Endothelial cell of umbilical vein (primary cell): ENCODE data around the gene CTBP1. TPM values are rescaled to one million over a fixed set of nuclear protein-coding genes. Genes with fewer than 3 reads are reported as not detected.

Experiments used
- BruUV-seq: library from RNA; stranded (reverse); fragments of 400-500 nt; replicated peaks from 2 replicates; lab custom pipeline; 2021; lab: Mats Ljungman, UMichigan
- CTCF ChIA-PET: fragments of 300-600, 350-600 bp; sonication (Branson Sonifier 250); formaldehyde crosslinking; loops from one replicate; lab custom pipeline; 2021; ENCODE audit warnings: antibody characterized with exemption, inconsistent platforms; lab: Charles Lee
- POLR2A ChIA-PET: fragments of 300-600, 350-600 bp; sonication (Branson Sonifier 250); formaldehyde crosslinking; loops from one replicate; lab custom pipeline; 2021; ENCODE audit warnings: antibody characterized with exemption, inconsistent platforms; lab: Charles Lee
- DNase-seq: peaks from one replicate; pipeline ENCODE4 v3.0.0-alpha.2; 2011; ENCODE audit warnings: low read depth, low spot score
- FAIRE-seq: peaks from 2 replicates; lab custom pipeline; 2011; peaks lifted over from hg19 to GRCh38; lab: Jason Lieb, UNC
- H2AFZ ChIP-seq: 2 replicates; pipeline ENCODE4 v1.6.0; 2012; ENCODE audit warnings: low read depth, low read length, control low read depth, inconsistent platforms
- H3K27ac ChIP-seq: 2 replicates; pipeline ENCODE4 v1.5.1; 2011; ENCODE audit warnings: low read depth, mild to moderate bottlenecking, control low read depth, low read length, moderate library complexity; ENCODE audit not compliant: insufficient read depth
- H3K27me3 ChIP-seq, 2 experiments: 2 replicates each; pipeline versions ENCODE4 v1.6.0 to v1.6.1; 2011; ENCODE audit warnings: low read length in 2 of 2, mixed read lengths in 1 of 2; ENCODE audit not compliant: control insufficient read depth in 2 of 2, insufficient read depth in 2 of 2
- H3K36me3 ChIP-seq, 2 experiments: 2 replicates in 1 of 2; 3 replicates in 1 of 2; pipeline ENCODE4 v1.5.1; 2011; ENCODE audit warnings: low read length in 2 of 2, mild to moderate bottlenecking in 1 of 2, moderate library complexity in 1 of 2; ENCODE audit not compliant: control insufficient read depth in 2 of 2, insufficient read depth in 2 of 2; ENCODE audit errors: extremely low read depth in 1 of 2
- H3K4me1 ChIP-seq: 3 replicates; pipeline ENCODE4 v1.5.1; 2011; ENCODE audit warnings: mild to moderate bottlenecking, low read length; ENCODE audit not compliant: control insufficient read depth, insufficient read depth; ENCODE audit errors: extremely low read depth
- H3K4me2 ChIP-seq: 2 replicates; pipeline ENCODE4 v1.6.1; 2011; ENCODE audit warnings: low read length, control low read depth, mixed read lengths; ENCODE audit not compliant: insufficient read depth
- H3K4me3 ChIP-seq, 3 experiments: fragments of 200-600 bp in 1 of 3; sonication (generic), shearing (Covaris generic) in 1 of 3; replicated peaks in 1 of 3; 2 replicates each; pipeline ENCODE4 v1.5.1; 2011 to 2016; ENCODE audit warnings: control low read depth in 3 of 3, low read length in 3 of 3, mild to moderate bottlenecking in 2 of 3, inconsistent platforms in 1 of 3, low read depth in 1 of 3, moderate library complexity in 1 of 3; ENCODE audit not compliant: insufficient read depth in 1 of 3
- H3K79me2 ChIP-seq: 2 replicates; pipeline ENCODE4 v1.6.0; 2012; ENCODE audit warnings: low read length, inconsistent platforms; ENCODE audit not compliant: control insufficient read depth, insufficient read depth
- H3K9ac ChIP-seq: replicated peaks from 2 replicates; pipeline ENCODE3; 2011; ENCODE audit warnings: low read length, control low read depth; ENCODE audit not compliant: insufficient read depth; ENCODE audit errors: extremely low read depth
- H3K9me1 ChIP-seq: replicated peaks from 3 replicates; pipeline ENCODE4 v1.6.0; 2011; ENCODE audit warnings: mild to moderate bottlenecking, low read length; ENCODE audit not compliant: control insufficient read depth, insufficient read depth; ENCODE audit errors: extremely low read depth
- H3K9me3 ChIP-seq: replicated peaks from 2 replicates; pipeline ENCODE4 v1.5.1; 2012; ENCODE audit warnings: low read length, inconsistent platforms; ENCODE audit not compliant: control insufficient read depth, insufficient read depth
- H4K20me1 ChIP-seq: replicated peaks from 2 replicates; pipeline ENCODE3; 2011; ENCODE audit warnings: mild to moderate bottlenecking, low read length; ENCODE audit not compliant: control insufficient read depth, insufficient read depth; ENCODE audit errors: extremely low read depth
- EZH2 ChIP-seq: IDR thresholded peaks from 2 replicates; pipeline ENCODE4 v1.6.1; 2012; ENCODE audit warnings: borderline replicate concordance, low read depth, mild to moderate bottlenecking, moderate library complexity, low read length, inconsistent platforms; ENCODE audit not compliant: severe bottlenecking
- FOS ChIP-seq: IDR thresholded peaks from 2 replicates; pipeline ENCODE4 v1.6.1; 2011; ENCODE audit warnings: mild to moderate bottlenecking, low read length, moderate library complexity, borderline replicate concordance; ENCODE audit not compliant: insufficient read depth
- GATA2 ChIP-seq: IDR thresholded peaks from 2 replicates; pipeline ENCODE4 v1.7.0; 2011; ENCODE audit warnings: low read depth, mild to moderate bottlenecking, moderate library complexity, mixed read lengths, low read length; ENCODE audit not compliant: insufficient read length, insufficient read depth
- JUN ChIP-seq: IDR thresholded peaks from 2 replicates; pipeline ENCODE4 v1.6.1; 2011; ENCODE audit warnings: borderline replicate concordance, low read depth; ENCODE audit not compliant: insufficient read length, insufficient read depth
- MYC ChIP-seq: IDR thresholded peaks from one replicate; pipeline ENCODE4 v1.6.1; 2011; ENCODE audit warnings: mild to moderate bottlenecking, low read depth, low read length
- POLR2A ChIP-seq: IDR thresholded peaks from 2 replicates; pipeline ENCODE4 v1.6.1; 2012; ENCODE audit warnings: low read depth, mild to moderate bottlenecking, control low read depth, low read length
- POLR2AphosphoS5 ChIP-seq: IDR thresholded peaks from 2 replicates; pipeline ENCODE4 v1.6.1; 2012; ENCODE audit warnings: low read depth, mild to moderate bottlenecking, control low read depth, low read length, moderate library complexity; ENCODE audit not compliant: insufficient read depth
- dilution Hi-C: fragments of 300-500 bp; cut with MboI; formaldehyde crosslinking; loops from one replicate; pipeline ENCODE4 v1.15.0; 2019; ENCODE audit warnings: low sequenced_read_pairs; ENCODE audit not compliant: extremely low pct_ligation_motif_present
- intact Hi-C: fragments of 100-400 bp; cut with micrococcal nuclease; formaldehyde crosslinking; loops from one replicate; pipeline ENCODE4 v1.10.0; 2022
- polyA plus RNA-seq, 4 experiments: library from polyadenylated mRNA; depleted of rRNA in 3 of 4; stranded (reverse) in 3 of 4; unstranded in 1 of 4; fragments of >200 nt; gene quantifications; 2 replicates each; pipeline versions ENCODE4 v1.2.1 to v1.2.3, GENCODE V29; 2011 to 2012; ENCODE audit warnings: missing spikeins in 1 of 4
- total RNA-seq: library from RNA; stranded (reverse); gene quantifications from 2 replicates; pipeline ENCODE4 v1.2.3, GENCODE V29; 2021
- TF ChIP-seq, protein P1 (sequence below), 2 donors: IDR thresholded peaks; 1 replicate in 1 of 2; 2 replicates in 1 of 2; pipeline ENCODE4 v1.5.1; 2011; ENCODE audit warnings: low read length in 2 of 2, mild to moderate bottlenecking in 2 of 2, moderate library complexity in 2 of 2, control low read depth in 1 of 2, inconsistent platforms in 1 of 2, low read depth in 1 of 2; ENCODE audit not compliant: insufficient read depth in 1 of 2; ENCODE audit errors: extremely low read depth in 1 of 2
- TF ChIP-seq, protein P2 (sequence below): IDR thresholded peaks from 2 replicates; pipeline ENCODE4 v1.6.1; 2011; ENCODE audit not compliant: insufficient read depth, insufficient read length

CTBP1 gene
- total and polyA plus RNA-seq, 2 donors (not counting 3 experiments of a cell fraction or from before 2014, with no cell fraction given), result 165 to 167 TPM

DNA sequence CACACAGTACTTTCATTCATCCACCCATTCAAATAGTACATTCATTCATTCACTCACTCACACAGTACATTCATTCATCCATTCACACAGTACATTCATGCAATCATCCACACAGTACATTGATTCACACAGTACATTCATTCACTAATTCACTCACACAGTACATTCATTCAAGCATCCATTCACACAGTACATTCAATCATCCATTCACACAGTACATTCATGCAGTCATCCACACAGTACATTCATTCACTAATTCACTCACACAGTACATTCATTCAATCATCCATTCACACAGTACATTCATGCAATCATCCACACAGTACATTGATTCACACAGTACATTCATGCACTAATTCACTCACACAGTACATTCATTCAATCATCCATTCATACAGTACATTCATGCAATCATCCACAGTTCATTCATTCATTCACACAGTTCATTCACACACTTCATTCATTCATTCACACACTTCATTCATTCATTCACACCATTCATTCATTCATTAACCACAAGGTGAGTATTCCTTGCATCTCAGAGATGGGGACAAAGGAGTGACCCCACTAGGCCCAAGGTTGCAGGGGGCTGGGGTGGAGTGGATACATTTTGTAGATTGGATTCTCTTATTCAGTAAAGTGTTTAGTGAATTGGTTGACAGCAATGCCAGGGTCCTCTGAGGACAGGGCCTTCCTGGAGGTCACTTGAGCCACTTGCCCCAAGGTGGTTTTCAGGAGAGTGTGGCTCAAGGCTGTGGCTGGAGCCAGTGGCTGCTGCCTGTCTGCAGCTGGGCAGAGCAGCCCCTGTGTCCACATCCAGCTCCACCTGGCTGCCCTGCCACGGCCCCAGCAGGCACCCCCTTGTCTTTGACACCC, 72.3 kb downstream of the CTBP1 start:
- BruUV-seq, result no TSS peak
- intact Hi-C loops, result no loop called here
- POLR2A ChIA-PET, result no interaction called here

DNA sequence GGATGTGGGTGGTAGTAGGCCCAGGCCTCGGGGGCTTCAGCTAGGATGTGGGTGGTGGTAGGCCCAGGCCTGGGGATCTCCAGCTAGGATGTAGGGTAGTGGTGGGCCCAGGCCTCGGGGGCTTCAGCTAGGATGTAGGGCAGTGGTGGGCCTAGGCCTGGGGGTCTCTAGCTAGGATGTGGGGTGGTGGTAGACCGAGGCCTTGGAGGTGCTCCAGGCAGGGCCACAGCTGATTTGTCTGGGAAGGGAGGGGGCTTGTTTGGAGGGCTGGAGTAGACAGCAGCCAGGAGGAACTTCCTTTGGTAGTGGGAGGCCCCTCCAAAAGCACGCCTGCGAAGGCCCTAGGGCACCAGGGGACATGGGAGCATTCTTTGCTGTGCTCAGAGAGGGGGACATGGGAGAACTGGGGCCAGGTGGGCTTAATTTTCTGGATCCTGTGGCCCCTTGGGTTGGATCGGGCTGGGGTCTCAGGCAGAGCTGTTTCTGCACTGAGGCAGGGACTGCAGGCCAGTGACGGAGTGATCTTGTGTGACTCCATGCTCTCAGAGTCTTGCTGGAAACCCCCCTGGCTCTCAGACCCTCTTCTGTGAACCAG, 73.2 kb downstream of the CTBP1 start:
- TF ChIP-seq, protein P1, sequence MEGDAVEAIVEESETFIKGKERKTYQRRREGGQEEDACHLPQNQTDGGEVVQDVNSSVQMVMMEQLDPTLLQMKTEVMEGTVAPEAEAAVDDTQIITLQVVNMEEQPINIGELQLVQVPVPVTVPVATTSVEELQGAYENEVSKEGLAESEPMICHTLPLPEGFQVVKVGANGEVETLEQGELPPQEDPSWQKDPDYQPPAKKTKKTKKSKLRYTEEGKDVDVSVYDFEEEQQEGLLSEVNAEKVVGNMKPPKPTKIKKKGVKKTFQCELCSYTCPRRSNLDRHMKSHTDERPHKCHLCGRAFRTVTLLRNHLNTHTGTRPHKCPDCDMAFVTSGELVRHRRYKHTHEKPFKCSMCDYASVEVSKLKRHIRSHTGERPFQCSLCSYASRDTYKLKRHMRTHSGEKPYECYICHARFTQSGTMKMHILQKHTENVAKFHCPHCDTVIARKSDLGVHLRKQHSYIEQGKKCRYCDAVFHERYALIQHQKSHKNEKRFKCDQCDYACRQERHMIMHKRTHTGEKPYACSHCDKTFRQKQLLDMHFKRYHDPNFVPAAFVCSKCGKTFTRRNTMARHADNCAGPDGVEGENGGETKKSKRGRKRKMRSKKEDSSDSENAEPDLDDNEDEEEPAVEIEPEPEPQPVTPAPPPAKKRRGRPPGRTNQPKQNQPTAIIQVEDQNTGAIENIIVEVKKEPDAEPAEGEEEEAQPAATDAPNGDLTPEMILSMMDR (IDR thresholded peaks at IDR 0.05; ENCODE audit: extremely low read depth in 1 of 2, insufficient read depth in 1 of 2, low read depth in 1 of 2, low read length in 2 of 2), result no peak
- no peak for TF ChIP-seq EZH2
- TF ChIP-seq JUN, result no peak
- TF ChIP-seq, protein P2, sequence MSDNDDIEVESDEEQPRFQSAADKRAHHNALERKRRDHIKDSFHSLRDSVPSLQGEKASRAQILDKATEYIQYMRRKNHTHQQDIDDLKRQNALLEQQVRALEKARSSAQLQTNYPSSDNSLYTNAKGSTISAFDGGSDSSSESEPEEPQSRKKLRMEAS, result no peak
- no peak for TF ChIP-seq POLR2A
- ChIA-PET CTCF (interaction anchor here (1.1 to 1.5 kb wide), 3 partner anchors 9 to 14 kb away, joined by 3 to 5 read pairs (median 3); no protein-coding TSS in a partner anchor), POLR2A (no interaction called here)
- H3K9ac ChIP-seq, result no peak overlapping the region
- FAIRE-seq (no peak), DNase-seq (no peak)
- no TSS peak for BruUV-seq
- no peak overlapping the region for H3K27ac ChIP-seq
- H3K27me3 ChIP-seq, result peaks cover 26 to 36% of the 10 kb centered on the region in 2 experiments
- dilution Hi-C loops, result no loop called here
- H3K4me1 ChIP-seq, result no peaks in the 10 kb centered on the region
- H3K4me3 ChIP-seq, result no peak overlapping the region
- H3K9me1 ChIP-seq, result no peaks in the 10 kb centered on the region
- no peaks in the 10 kb centered on the region for H4K20me1 ChIP-seq
- H3K36me3 ChIP-seq, result no peaks in the 10 kb centered on the region
- no peaks in the 10 kb centered on the region for H3K79me2 ChIP-seq
- H2AFZ ChIP-seq, result no peak overlapping the region
- intact Hi-C loops, result no loop called here
- no peak overlapping the region for H3K4me2 ChIP-seq
- no peaks in the 10 kb centered on the region for H3K9me3 ChIP-seq

More for the DNA sequence above, 72.3 kb downstream of the CTBP1 start:
- Histone ChIP-seq H3K79me2 (no peaks in the 10 kb centered on the region), H2AFZ (no peak overlapping the region), H3K9ac (no peak overlapping the region), H3K36me3 (no peaks in the 10 kb centered on the region), H3K4me2 (no peak overlapping the region), H3K4me3 (no peak overlapping the region), H4K20me1 (no peaks in the 10 kb centered on the region), H3K27me3 (peaks cover 25 to 34% of the 10 kb centered on the region in 2 experiments), H3K4me1 (no peaks in the 10 kb centered on the region), H3K9me3 (no peaks in the 10 kb centered on the region), H3K27ac (no peak overlapping the region), H3K9me1 (no peaks in the 10 kb centered on the region)
- CTCF ChIA-PET, result no interaction called here
- dilution Hi-C loops, result no loop called here
- peak; percentile 18 for FAIRE-seq
- no peak for DNase-seq
- TF ChIP-seq FOS, result no peak
- no peak for TF ChIP-seq EZH2
- TF ChIP-seq MYC, result no peak
- no peak for TF ChIP-seq GATA2
- no peak for TF ChIP-seq POLR2AphosphoS5
